Tibial nerve (tissue), 3 donors: ENCODE measurements around the gene KRTAP10-9.

Source experiments
- POLR2A ChIP-seq, 2 donors: fragments of 450-650 bp; IDR thresholded peaks; one replicate each; pipeline ENCODE4 v1.6.1; 2017; ENCODE audit warnings: antibody characterized with exemption in 2 of 2, mild to moderate bottlenecking in 2 of 2, moderate library complexity in 2 of 2
- TF ChIP-seq, protein P1 (sequence below), 5 experiments: fragments of 200-600 bp in 3 of 5; fragments of 450-650 bp in 2 of 5; sonication (generic) in 3 of 5; IDR thresholded peaks; one replicate each; pipeline ENCODE4 v1.5.1; 2016 to 2019; ENCODE audit warnings: antibody characterized with exemption in 5 of 5, mild to moderate bottlenecking in 3 of 5, moderate library complexity in 2 of 5

DNA sequence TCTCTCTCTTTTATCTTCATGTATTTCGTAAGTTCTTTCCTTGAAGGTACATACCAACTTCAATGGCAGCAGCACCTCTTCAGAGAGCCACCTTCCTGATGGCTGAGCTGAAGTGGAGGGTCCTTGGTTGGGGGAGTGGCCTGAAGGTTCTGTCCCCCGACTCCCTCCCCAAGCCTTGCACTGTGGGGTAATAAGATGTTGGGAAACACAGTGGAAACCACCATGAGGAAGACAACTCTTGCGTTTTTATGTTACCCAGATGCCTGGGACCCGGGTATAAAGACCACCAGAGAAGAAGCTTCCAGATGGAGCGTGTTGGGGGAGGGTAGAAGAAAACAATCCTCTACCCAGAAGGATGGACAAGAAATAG, 31.6 kb downstream of the KRTAP10-9 start:
- TF ChIP-seq, protein P1, sequence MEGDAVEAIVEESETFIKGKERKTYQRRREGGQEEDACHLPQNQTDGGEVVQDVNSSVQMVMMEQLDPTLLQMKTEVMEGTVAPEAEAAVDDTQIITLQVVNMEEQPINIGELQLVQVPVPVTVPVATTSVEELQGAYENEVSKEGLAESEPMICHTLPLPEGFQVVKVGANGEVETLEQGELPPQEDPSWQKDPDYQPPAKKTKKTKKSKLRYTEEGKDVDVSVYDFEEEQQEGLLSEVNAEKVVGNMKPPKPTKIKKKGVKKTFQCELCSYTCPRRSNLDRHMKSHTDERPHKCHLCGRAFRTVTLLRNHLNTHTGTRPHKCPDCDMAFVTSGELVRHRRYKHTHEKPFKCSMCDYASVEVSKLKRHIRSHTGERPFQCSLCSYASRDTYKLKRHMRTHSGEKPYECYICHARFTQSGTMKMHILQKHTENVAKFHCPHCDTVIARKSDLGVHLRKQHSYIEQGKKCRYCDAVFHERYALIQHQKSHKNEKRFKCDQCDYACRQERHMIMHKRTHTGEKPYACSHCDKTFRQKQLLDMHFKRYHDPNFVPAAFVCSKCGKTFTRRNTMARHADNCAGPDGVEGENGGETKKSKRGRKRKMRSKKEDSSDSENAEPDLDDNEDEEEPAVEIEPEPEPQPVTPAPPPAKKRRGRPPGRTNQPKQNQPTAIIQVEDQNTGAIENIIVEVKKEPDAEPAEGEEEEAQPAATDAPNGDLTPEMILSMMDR (IDR thresholded peaks at IDR 0.05), result no peak
- no peak for TF ChIP-seq POLR2A (IDR thresholded peaks at IDR 0.05)
